ENCODE data around the gene IFT43.

- no peak for TF ChIP-seq POLR2A (IDR thresholded peaks at IDR 0.05)
- no peak for TF ChIP-seq CTCF (IDR thresholded peaks at IDR 0.05)
- no peak for TF ChIP-seq EP300 (IDR thresholded peaks at IDR 0.05; ENCODE audit: low read depth)
- no peak for TF ChIP-seq POLR2AphosphoS5 (IDR thresholded peaks at IDR 0.05)
Observed at GRCh38 chr14:76086636-76087035, 101.1 kb downstream of the IFT43 start.

Measured in transverse colon (tissue), 4 donors.